Central memory CD4-positive, alpha-beta T cell (primary cell): ENCODE measurements around the gene CAPZA1.
A peak's percentile ranks its signal among the peaks of the same experiment; 100 is the strongest.

ENCODE experiments used
- DNase-seq: peaks from one replicate; pipeline ENCODE4 v3.0.0; 2022

CAPZA1 gene

GRCh38 chr1:112702420-112703261 lies 83.0 kb downstream of the CAPZA1 start:
- DNase-seq, result no peak

- DNase-seq, result no peak
Observed at GRCh38 chr1:112703706-112704105, 84.1 kb downstream of the CAPZA1 start.

DNA sequence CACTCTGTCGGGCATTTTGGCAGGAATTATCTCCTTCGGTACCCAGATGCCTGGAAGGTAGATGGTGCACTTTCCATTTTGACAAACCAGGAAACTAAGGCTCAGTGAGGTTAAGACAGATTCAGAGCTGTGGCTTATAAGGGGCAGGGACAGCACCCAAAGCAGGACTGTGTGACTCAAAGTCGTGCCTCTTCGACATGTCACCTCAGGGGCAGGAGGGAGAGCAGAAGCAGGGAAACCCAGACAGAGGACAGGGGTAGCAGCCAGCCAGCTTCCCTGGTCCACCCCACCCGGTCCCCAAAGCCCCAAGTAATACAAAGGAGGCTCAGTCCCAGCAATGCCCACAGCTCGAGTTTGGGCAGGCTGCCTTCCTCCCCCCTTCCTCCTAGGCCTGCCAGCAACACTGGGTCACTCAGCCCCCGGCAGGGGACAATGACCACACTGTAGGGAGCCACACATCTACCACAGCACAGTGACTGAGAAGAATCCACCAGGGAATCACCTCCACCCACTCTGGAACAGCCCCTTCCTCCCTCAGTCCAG lies 84.8 kb downstream of the CAPZA1 start:
- no peak for DNase-seq

- peak; percentile 48 for DNase-seq
Observed at GRCh38 chr1:112704934-112705627, 85.4 kb downstream of the CAPZA1 start.

DNA sequence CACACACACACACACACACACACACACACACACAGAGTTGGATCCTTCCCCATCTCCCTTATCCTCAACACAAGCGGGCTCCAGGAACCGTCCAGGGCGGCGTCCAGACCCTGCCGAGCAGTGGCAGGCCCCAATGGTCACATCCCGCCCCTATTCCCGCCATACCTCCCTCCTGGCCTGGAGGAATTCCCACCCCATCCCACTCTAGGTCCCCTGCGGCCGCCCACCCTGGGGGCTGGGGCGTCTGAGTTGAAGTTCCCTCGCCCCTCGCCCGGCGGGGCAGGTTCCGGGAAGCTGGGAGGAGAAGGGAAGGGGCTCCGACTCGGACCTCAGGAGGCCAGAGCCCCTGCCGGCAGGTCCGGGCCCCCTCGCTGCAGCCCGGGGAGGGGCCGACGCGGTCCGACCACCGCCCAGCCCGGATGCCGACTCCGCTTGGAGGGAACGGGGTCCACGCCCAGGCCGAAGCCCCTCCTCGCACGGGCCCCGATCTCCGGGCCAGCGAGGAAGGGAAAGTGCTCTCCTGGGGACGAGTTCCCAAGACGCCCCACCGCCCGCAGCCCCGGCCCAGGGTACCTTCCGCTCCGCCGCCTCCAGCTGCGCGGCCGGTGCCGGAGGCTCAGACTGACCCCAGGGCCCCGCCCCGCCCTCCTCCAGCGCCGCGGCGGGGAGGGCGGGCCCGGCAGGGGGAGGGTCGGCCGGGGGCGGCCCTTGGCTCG lies 87.0 kb downstream of the CAPZA1 start, which contains the start of gene RHOC:
Gene RHOC, minus strand, starts transcription at position 623 of the 716 bp plus-strand sequence. CDS start 3,328 bp downstream, outside the sequence.
- no peak for DNase-seq

DNA sequence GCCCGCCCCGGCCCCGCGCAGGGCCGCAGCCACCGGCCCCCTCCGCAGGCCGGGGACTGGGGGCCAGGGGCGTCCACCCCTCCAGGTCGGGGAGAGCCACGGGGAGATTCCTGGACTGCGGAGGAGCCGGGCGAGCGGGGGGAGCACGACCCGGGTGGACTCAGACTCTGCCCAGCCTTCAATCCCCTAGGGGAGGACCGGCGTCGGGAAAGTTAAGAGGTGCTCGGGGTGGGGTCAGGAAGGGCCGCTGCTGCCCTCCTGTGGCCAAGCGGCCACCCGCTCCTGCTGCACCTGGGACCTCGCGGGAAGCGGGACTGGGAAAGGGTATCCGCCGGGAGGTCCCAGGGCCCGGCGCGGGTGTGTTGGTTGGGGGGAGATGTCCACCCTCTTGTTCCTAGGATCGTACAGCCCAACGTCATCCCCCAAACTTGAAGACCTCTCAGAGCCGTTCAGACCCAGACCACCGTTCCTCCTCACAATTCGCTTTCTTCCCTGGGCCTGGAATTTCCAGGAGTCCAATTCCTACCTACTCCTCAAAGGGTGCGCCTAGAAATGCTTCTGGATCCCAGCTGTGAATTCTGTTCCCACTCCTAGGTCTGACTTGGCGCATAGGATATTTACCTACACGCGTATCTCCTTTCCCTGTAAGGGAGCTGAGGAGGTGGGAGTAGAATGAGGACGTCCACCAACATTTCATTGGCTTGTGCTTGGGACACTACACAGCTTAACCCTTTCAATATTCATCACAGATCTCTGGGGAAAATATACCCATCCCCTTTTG lies 87.8 kb downstream of the CAPZA1 start:
- DNase-seq, result peak; percentile 42

GRCh38 chr1:112708002-112708448 lies 88.4 kb downstream of the CAPZA1 start:
- DNase-seq, result no peak

DNA sequence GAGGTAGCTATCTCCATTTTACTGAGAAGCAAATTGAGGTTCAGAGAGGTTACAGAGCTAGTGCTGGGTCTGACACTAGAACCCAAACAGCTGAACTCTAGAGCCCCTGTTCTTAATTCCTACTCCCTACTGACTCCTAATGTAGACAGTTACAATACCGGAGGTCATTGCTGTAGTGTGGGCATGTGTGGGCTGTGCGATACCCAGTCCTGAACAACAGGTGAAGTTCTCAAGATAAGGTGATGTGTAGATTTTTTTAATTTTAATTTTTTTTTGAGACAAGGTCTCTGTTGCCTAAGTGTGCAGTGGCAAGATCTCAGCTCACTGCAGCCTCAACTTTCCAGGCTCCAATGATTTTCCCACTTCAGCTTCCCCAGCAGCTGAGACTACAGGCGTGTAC lies 88.9 kb downstream of the CAPZA1 start:
- no peak for DNase-seq

DNA sequence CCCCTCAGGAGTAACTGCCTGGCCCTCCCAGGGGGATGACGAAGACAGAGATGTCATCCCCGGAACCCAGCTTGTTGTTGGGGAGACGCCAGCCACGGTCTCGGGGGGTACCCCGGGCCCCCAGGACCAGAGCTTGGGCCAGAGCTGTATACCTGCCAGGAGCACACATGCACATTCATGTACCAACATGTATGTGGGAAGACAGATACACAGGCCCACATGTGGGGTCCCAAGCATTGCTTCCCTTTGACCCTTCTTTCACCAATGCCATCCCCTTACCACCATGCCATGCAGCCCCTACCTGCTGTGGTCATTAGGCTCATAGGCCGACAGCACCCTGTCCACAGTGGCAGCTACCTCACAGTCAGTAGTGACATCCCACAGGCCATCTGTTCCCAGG lies 90.5 kb downstream of the CAPZA1 start:
- no peak for DNase-seq

DNA sequence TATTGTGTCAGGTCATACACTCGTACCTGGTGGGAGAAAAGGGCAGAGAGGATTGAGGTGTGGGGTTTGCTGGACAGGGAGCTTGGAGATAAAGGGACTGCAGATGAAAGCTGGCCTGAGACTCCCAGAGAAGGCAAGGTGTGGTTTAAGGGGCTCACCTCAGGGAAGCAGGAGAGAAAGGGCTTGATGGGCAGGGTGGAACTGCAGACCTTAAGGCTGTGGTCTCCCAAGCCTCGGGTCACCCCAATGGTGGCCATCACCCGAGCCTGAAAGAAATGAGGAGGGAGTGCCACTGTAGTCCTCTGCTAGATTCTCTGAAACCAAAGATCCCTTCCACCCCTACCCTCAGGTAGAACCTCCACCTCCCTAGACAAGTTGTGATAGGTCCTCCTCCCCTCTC lies 91.0 kb downstream of the CAPZA1 start:
- no peak for DNase-seq

- DNase-seq, result no peak
Observed at GRCh38 chr1:112711041-112711440, 91.4 kb downstream of the CAPZA1 start.

DNA sequence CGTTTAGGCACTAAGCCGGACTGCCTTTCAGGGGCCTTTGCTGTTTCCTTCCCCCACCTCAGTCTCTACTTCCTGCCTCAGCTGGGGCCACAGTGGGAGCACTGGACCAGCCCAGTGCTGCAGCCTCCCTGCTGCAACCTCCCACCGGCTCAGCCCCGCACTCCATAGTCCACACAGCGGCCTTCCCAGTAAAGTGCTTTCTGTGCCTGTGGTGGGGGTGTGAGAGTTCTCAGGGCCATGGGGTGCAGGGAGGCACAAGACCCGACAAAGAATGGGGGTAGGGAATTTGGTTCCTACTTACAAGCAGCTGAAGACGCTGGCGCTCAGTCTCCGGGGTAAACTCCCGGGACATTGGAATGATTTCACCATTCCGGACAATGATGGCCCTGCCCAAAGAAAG lies 92.0 kb downstream of the CAPZA1 start:
- no peak for DNase-seq

DNA sequence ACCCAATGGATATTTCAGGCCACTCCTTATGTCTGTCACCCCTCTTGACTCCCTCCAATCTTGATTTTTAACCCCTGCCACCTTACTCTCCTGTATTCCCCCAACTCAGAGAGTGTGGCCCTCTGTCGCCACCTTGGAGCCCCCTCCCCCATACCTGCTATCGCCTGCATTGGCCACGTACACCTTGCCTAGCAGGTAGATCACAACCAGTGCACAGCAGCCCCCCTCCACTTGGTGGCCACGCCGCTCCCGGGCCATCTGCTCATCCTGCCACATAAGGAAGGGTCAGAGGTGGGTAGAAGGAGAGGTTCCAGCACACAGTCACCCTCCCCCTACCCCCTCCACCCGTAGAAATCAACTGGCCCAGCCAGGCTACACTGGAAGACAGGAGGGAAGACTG lies 92.6 kb downstream of the CAPZA1 start:
- no peak for DNase-seq

DNA sequence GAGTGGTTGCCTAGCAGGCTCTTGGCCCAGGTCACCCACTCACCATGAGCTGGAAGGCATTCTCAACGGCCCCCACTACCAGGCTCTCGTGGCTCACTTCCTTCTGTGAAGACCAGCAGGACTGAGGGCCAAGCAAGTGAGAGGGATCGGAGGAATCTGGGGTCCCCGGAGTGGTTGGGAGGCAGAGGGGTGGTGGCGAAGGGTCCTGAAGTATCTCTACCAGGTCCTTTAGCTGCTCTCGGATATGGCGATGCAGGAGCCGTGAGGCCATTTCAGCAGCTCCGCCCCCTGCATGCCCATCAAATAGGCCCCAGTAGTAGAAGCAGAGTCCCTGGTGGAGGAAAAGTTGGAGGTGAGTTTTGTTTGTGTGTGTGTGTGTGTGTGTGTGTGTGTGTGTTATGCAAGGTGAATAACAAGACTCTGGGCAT lies 93.1 kb downstream of the CAPZA1 start:
- DNase-seq, result no peak

- no peak for DNase-seq
Observed at GRCh38 chr1:112713466-112714312, 94.1 kb downstream of the CAPZA1 start.

DNA sequence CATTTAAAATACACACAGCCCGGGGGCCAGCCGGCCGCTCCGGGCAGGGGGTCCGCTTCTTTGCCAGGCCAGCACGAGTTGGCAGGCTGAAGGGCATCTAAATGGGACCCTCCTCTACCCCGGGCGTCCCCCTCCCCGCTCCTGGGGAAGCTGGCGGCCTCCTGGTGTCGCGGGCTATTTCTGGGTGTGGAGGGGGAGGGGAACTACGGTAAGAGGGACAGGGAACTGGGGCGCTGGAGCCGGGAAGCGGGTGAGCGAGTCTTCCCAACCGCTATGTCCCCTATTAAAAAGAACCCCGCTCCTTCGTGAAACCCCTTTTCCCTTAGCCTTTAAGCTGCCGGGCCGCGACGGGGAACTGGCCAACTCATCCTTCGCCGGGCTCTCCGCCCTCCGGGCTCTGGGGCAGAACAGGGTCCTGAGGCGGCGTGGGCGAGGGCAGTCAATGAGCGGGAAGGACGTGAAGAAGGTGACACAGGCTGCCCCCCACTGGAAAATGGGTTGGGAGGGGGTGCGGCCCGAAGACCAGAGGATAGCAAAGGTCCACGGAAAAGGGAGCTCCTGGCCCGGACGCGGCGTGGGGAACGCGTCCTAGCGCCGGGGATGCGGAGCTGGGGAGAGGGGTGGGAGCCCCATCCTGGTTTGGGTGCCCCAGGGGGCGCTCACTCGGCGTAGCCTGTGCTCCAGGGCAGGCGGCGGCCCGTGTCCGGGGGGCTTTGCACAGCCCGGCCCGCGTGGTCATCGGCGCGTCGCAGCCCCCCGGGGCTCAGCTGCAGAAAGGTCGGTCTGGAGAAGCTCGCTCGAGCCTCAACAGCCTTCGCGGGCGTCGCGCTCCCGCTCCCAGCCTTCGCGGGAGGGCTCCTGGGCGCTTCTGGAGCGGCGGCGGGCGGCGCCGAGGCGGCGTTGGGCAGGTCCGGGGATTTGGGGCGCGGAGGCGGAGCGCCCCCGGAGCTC lies 95.0 kb downstream of the CAPZA1 start:
- DNase-seq, result no peak

- DNase-seq, result peak; percentile 95
Observed at GRCh38 chr1:112715264-112716053, 95.8 kb downstream of the CAPZA1 start, which contains the start of gene PPM1J. TSS of gene PPM1J (minus strand) at chr1:112715332. CDS start at chr1:112715301, 31 bp downstream.

GRCh38 chr1:112716133-112716720 lies 96.6 kb downstream of the CAPZA1 start:
- DNase-seq, result peak; percentile 71
